GM12801 (cell line): Measurements from ENCODE around the gene MSMP.

Experiments used
- CTCF ChIP-seq: IDR thresholded peaks from one replicate; pipeline ENCODE4 v1.5.1; 2011; ENCODE audit warnings: control low read depth; ENCODE audit not compliant: insufficient read length; ENCODE audit errors: extremely low read depth

MSMP gene

GRCh38 chr9:35728041-35728971 is 25.8 kb downstream of the MSMP start:
- no peak for TF ChIP-seq CTCF

- no peak for TF ChIP-seq CTCF
Measured at GRCh38 chr9:35727676-35728040, 26.4 kb downstream of the MSMP start.

GRCh38 chr9:35726931-35727330 is 27.1 kb downstream of the MSMP start:
- TF ChIP-seq CTCF: no peak

GRCh38 chr9:35725362-35725761 is 28.7 kb downstream of the MSMP start:
- no peak for TF ChIP-seq CTCF

GRCh38 chr9:35723908-35724307 is 30.2 kb downstream of the MSMP start:
- TF ChIP-seq CTCF: no peak

- no peak for TF ChIP-seq CTCF
Measured at GRCh38 chr9:35723426-35723825, 30.6 kb downstream of the MSMP start.

- no peak for TF ChIP-seq CTCF
Measured at GRCh38 chr9:35719546-35719945, 34.5 kb downstream of the MSMP start.
